ENCODE measurements around the gene UNC5B. TPM values are rescaled to one million over a fixed set of nuclear protein-coding genes. Genes with fewer than 3 reads are reported as not detected.
A peak's percentile ranks its signal among the peaks of the same experiment; 100 is the strongest.
"Not testable (repeated sequence)": the region's sequence is repeated elsewhere in the genome, so short reads cannot be mapped to it uniquely, and the experiment has no call there.

UNC5B gene
- total RNA-seq, 1 experiment from 2014 or later: 0.07 TPM

DNA sequence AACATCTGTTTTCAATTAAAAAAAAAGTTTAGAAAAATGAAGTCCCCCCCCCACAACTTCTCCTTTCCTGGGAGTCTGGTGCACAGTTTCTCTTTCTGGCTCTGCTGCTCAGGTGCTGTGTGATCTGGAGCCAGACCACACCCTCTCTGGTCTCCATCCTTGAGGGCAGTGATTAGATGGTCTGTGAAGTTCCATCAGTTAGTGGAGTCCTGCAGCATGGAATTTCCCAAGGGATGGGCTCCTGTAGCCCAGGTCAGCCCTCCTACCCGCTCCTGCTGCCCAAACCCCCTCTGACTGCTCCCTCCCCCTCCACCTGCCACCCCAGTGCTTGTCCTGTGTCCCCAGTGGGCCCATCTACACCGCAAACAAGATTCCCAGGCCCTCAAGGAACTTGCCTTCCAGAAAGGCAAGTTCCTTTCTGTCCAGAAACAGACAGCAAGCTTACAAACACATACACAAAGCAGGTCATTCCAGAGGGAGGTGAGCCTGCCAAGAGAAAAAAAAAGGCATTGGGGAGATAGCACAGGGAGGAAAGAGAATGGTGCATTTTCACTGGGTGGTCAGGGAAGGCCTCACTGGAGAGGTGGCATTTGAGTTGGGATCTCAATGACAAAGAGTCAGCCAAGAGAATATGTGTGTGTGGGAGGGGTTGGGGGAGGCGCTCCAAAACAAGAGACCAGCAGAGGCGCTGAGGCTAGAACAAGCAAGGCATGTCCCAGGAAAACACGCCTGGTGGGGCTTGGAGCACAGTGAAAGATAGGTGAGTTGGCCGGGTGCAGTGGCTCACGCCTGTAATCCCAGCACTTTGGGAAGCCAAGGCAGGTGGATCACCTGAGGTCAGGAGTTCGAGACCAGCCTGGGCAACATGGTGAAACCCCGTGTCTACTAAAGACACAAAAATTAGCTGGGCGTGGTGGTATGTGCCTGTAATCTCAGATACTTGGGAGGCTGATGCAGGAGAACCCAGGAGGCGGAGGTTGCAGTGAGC, 57.2 kb downstream of the UNC5B start:
- intact Hi-C loops (cut with micrococcal nuclease; ENCODE audit: unreplicated experiment): no loop called here
- H3K36me3 Mint-ChIP-seq (ENCODE audit: insufficient read depth, unreplicated experiment): no peaks in the 10 kb centered on the region
- CTCF ChIA-PET: interaction anchor here (0.6 to 1.2 kb wide), 9 partner anchors 11 to 366 kb away, joined by 3 to 6 read pairs (median 4); no protein-coding TSS in a partner anchor
- H3K27me3 Mint-ChIP-seq (ENCODE audit: unreplicated experiment): peaks cover 71% of the 10 kb centered on the region
- H3K4me1 Mint-ChIP-seq (ENCODE audit: low read depth, unreplicated experiment): no peaks in the 10 kb centered on the region
- no peak for DNase-seq
- H3K9me3 Mint-ChIP-seq (ENCODE audit: low read depth, unreplicated experiment): no peaks in the 10 kb centered on the region
- TF ChIP-seq, protein P1, sequence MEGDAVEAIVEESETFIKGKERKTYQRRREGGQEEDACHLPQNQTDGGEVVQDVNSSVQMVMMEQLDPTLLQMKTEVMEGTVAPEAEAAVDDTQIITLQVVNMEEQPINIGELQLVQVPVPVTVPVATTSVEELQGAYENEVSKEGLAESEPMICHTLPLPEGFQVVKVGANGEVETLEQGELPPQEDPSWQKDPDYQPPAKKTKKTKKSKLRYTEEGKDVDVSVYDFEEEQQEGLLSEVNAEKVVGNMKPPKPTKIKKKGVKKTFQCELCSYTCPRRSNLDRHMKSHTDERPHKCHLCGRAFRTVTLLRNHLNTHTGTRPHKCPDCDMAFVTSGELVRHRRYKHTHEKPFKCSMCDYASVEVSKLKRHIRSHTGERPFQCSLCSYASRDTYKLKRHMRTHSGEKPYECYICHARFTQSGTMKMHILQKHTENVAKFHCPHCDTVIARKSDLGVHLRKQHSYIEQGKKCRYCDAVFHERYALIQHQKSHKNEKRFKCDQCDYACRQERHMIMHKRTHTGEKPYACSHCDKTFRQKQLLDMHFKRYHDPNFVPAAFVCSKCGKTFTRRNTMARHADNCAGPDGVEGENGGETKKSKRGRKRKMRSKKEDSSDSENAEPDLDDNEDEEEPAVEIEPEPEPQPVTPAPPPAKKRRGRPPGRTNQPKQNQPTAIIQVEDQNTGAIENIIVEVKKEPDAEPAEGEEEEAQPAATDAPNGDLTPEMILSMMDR (IDR thresholded peaks at IDR 0.05; ENCODE audit: unreplicated experiment): no peak
- H3K4me3 Mint-ChIP-seq (ENCODE audit: low read depth, unreplicated experiment): no peak overlapping the region
- BruUV-seq (replicated peaks): no TSS peak
- no peak overlapping the region for H3K27ac Mint-ChIP-seq (ENCODE audit: unreplicated experiment)

DNA sequence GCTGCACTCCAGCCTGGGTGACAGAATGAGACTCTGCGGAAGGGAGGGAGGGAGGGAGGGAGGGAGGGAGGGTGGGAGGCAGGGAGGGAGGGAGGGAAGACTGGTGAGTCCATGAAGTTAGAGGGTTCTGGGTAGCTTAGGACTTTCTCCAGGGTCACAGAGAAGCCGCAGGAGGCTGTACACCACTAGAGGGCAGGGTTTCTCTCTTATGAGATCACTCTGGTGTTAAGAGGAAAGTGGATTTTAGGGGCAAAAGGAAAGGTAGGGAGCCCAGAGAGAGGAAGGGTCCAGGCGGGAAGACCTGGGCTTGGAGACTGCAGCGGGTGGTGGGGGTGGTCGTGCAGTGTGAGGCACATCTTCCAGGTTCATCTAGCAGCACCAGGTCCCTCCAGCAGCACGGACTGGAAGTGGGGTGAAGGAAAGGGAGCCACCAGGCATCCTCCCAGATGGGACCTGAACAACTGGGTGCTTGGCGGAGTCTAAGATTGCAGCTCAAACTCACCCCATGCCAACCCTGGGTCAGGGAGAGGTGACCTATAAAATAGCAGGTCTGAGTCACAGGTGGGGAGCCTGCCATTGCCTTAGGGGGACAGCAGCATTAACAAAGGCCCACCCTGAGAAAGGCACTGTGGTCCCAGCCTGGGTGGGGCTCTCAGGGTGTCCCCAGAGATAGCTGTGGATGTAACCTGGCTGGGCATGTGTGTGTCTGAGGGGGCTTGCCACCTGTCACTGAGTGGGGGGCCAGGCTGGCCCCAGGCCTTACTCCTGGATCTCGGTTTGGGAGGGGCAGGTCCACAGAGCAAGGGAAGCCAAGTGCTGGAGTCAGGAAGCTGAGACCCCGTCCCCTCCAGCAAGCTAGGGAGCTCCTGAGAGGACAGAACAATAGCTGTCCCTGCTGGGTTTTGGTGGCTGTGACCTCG, 58.2 kb downstream of the UNC5B start:
- TF ChIP-seq, protein P1 (IDR thresholded peaks at IDR 0.05; ENCODE audit: unreplicated experiment): peak; percentile 66
- H3K27ac Mint-ChIP-seq (ENCODE audit: unreplicated experiment): no peak overlapping the region
- CTCF ChIA-PET: interaction anchor here (0.5 to 1.2 kb wide), 11 partner anchors 10 to 367 kb away, joined by 3 to 6 read pairs (median 3); no protein-coding TSS in a partner anchor
- no TSS peak for BruUV-seq (replicated peaks)
- H3K27me3 Mint-ChIP-seq (ENCODE audit: unreplicated experiment): peaks cover 69% of the 10 kb centered on the region
- no peaks in the 10 kb centered on the region for H3K4me1 Mint-ChIP-seq (ENCODE audit: low read depth, unreplicated experiment)
- H3K36me3 Mint-ChIP-seq (ENCODE audit: insufficient read depth, unreplicated experiment): no peaks in the 10 kb centered on the region
- intact Hi-C loops (cut with micrococcal nuclease; ENCODE audit: unreplicated experiment): no loop called here
- H3K9me3 Mint-ChIP-seq (ENCODE audit: low read depth, unreplicated experiment): no peaks in the 10 kb centered on the region
- H3K4me3 Mint-ChIP-seq (ENCODE audit: low read depth, unreplicated experiment): no peak overlapping the region
- DNase-seq: peak; percentile 70

DNA sequence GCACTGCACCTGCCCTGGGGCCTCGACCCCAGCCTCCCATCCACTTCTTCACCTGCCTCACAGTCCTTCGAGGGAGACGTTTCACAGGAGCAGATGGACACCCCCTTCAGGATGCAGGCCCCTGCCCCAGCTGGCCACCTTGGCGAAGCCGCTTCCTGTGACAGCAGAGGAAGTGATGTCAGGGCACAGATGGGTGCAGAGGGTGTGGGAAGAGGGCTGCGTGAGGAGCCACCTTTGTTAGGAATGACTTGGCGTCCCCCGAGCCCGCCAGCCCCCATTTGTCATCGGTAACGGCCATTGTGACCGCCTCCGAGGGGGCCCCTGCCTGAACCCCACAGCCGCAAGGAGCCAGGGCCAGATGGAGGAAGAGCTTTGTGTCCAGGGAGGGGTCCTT, 59.3 kb downstream of the UNC5B start:
- H3K9me3 Mint-ChIP-seq (ENCODE audit: low read depth, unreplicated experiment): no peaks in the 10 kb centered on the region
- no peaks in the 10 kb centered on the region for H3K36me3 Mint-ChIP-seq (ENCODE audit: insufficient read depth, unreplicated experiment)
- no peaks in the 10 kb centered on the region for H3K4me1 Mint-ChIP-seq (ENCODE audit: low read depth, unreplicated experiment)
- intact Hi-C loops (cut with micrococcal nuclease; ENCODE audit: unreplicated experiment): no loop called here
- no peak for DNase-seq
- H3K4me3 Mint-ChIP-seq (ENCODE audit: low read depth, unreplicated experiment): no peak overlapping the region
- no TSS peak for BruUV-seq (replicated peaks)
- H3K27ac Mint-ChIP-seq (ENCODE audit: unreplicated experiment): no peak overlapping the region
- TF ChIP-seq, protein P1 (IDR thresholded peaks at IDR 0.05; ENCODE audit: unreplicated experiment): no peak
- CTCF ChIA-PET: interaction anchor here (0.9 kb wide), 1 partner anchor 368 kb away, joined by 3 read pairs; no protein-coding TSS in a partner anchor
- H3K27me3 Mint-ChIP-seq (ENCODE audit: unreplicated experiment): peaks cover 58% of the 10 kb centered on the region

DNA sequence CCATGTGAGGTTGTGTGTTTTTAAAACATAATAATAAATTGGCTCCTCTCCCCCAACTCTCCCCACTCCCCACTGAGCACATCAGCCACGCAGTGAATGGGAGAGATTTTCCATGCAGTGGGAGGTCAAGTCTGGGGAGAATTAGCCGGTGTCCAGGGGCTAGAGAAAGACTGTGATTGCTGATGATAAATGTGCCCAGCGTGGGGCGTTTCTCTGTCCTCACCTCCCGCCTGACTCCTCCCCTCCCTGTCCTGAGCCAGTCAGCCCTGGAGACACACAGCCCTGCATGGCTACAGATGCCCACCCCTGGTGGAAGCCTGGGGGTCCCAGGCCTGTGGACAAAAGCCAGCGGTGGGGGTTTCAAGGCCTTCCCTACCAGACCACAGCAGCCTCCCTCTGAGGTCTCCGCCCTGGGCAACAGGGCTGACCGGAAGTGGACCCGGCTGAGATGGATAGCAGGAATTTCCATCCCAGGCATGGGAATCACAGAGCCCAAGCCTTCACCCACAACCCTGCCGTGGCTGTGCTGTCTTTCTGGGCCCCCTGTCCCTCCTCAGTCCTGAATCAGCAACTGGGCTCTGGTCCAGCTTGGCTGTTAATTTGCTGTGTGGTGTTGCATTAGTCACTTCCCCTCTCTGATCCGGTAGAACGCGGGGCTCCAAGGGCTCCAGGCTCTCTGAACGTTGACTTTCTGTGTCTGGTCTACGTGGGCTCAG, 59.8 kb downstream of the UNC5B start:
- CTCF ChIA-PET: no interaction called here
- Mint-ChIP-seq H3K36me3 (ENCODE audit: insufficient read depth, unreplicated experiment) (no peaks in the 10 kb centered on the region), H3K27ac (ENCODE audit: unreplicated experiment) (no peak overlapping the region), H3K4me3 (ENCODE audit: low read depth, unreplicated experiment) (no peak overlapping the region), H3K27me3 (ENCODE audit: unreplicated experiment) (peaks cover 53% of the 10 kb centered on the region), H3K4me1 (ENCODE audit: low read depth, unreplicated experiment) (no peaks in the 10 kb centered on the region), H3K9me3 (ENCODE audit: low read depth, unreplicated experiment) (no peaks in the 10 kb centered on the region)
- intact Hi-C loops (cut with micrococcal nuclease; ENCODE audit: unreplicated experiment): no loop called here
- BruUV-seq (replicated peaks): no TSS peak
- DNase-seq: no peak
- TF ChIP-seq, protein P1 (IDR thresholded peaks at IDR 0.05; ENCODE audit: unreplicated experiment): no peak

DNA sequence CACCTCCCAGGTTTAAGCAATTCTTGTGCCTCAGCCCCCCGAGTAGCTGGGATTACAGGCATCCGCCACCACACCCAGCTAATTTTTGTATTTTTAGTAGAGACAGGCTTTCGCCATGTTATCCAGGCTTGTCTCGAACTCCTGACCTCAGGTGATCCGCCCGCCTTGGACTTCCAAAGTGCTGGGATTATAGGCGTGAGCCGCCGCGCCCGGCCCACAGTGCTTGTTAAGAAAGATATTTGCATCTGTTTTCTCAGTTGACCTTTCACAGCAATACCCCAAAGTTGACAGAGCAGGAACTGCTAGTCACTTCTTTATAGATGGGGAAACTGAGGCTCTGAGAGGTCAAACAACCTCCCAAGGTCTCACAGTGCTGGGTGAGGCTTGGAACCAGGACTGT, 60.6 kb downstream of the UNC5B start:
- H3K9me3 Mint-ChIP-seq (ENCODE audit: low read depth, unreplicated experiment); BruUV-seq (replicated peaks); DNase-seq; H3K27ac Mint-ChIP-seq (ENCODE audit: unreplicated experiment); H3K36me3 Mint-ChIP-seq (ENCODE audit: insufficient read depth, unreplicated experiment); H3K4me1 Mint-ChIP-seq (ENCODE audit: low read depth, unreplicated experiment); H3K4me3 Mint-ChIP-seq (ENCODE audit: low read depth, unreplicated experiment); intact Hi-C loops (cut with micrococcal nuclease; ENCODE audit: unreplicated experiment); CTCF ChIA-PET: not testable (repeated sequence)
- H3K27me3 Mint-ChIP-seq (ENCODE audit: unreplicated experiment): peaks cover 45% of the 10 kb centered on the region
